Ramos (cell line): ENCODE results near the gene HABP2.

Experiments used
- in situ Hi-C: fragments of 300-500 bp; cut with MboI; formaldehyde crosslinking; loops from one replicate; pipeline ENCODE4 v1.14.3; 2022; ENCODE audit warnings: low sequenced_read_pairs; ENCODE audit not compliant: unreplicated experiment

Gene HABP2

DNA sequence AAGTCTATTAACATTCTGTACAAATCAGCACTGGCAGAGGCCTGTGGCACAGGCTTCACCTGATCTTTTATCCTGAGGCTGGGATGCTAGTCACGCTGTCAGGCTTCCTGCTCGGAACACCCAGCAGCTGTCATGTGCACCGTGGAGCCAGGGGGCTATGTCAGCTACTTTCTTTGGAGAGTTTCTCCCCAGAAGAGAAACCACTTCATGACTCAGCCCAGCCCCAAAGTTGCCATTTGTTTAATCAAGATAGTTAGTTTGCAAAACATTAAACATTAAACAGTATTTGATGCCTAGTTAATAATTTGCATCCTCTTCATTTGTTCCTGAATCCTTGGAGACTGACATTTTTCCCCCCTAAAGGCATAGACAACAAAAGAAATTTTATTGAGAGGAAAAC, at the start of gene HABP2:
Gene HABP2 (plus strand): TSS at position 353 of the 400 bp plus-strand sequence. CDS start 69 bp downstream, outside the sequence.
- in situ Hi-C loops, result no loop called here

DNA sequence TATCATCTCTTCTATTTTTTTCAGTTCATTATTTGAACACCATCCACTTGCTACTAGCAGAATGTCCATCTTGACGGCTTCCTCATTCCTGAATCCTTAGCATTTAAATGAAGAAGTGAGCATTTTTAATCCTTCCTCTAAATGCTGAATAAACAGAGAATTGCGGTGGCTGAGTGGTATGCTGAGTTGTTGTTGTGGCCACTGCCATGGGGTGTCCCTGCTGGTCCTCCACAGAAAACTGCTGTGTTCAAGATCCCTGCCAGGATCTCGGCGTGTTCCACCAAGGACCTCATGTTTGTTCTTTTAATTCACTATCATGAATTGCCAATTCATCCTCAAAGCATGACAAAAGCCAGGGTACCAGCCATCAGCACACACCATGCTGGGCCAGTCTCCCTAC, 48.9 kb upstream of the HABP2 start:
- in situ Hi-C loops, result no loop called here

GRCh38 chr10:113504423-113504822, 48.4 kb upstream of the HABP2 start:
- in situ Hi-C loops, result no loop called here

- in situ Hi-C loops, result no loop called here
Measured at GRCh38 chr10:113506476-113506875, 46.4 kb upstream of the HABP2 start.

GRCh38 chr10:113511419-113511818, 41.4 kb upstream of the HABP2 start:
- in situ Hi-C loops, result no loop called here

DNA sequence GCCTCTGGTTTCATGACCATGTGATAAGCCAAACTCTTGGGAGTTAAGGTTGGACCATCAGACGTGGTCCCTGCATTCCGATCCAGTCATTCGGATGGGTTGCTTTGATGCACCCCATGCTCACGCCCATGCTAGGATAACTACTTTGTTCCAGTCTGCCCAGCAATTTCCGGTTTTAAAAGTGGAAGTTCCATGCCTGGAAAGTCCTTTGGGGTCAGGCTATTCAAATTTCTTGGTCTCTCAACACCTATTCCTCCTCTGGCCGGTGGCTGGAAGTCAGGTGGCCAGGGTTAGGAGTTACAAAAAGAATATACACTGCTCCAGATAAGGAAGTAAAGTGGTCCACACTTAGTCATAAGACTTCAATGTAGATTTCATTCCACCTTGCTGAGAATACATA, 37.7 kb upstream of the HABP2 start:
- in situ Hi-C loops, result no loop called here

DNA sequence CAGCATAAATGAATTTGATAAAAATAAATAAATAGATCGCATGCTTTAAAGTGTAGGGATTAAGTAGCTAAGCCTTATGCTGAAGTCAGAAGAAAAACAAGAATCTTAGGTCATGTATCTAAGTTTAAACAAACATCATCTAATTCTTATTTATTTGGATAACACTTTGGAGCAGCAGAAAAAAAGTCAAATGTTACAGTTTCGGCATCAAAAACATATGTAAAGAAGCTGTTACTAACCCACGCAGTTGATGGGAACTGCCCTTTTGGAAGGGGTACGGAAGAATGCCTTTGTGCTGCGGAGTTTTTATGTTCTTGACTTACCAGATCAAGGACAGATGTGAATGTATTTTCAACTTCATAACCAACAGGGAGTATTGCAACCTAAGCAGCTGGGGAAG, 37.3 kb upstream of the HABP2 start:
- in situ Hi-C loops, result no loop called here

DNA sequence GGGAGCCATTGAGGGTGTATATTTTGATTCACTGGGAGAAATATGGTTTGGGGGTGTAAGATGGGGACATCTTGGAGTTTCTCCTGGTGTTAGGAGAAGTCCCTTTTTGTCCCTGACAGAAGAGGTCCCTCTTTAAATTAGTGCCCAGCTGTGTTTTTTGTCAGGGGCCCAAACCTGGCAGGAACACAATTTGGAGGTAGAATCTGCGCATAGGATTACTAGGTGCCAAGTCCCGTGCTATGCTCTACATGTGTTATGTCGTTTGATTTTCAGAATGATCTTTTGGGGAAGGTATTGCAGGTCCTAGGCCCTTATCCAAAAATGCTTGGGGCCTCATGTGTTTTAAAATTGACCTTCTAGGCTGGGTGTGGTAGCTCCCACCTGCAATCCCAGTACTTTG, 36.8 kb upstream of the HABP2 start:
- in situ Hi-C loops, result no loop called here

DNA sequence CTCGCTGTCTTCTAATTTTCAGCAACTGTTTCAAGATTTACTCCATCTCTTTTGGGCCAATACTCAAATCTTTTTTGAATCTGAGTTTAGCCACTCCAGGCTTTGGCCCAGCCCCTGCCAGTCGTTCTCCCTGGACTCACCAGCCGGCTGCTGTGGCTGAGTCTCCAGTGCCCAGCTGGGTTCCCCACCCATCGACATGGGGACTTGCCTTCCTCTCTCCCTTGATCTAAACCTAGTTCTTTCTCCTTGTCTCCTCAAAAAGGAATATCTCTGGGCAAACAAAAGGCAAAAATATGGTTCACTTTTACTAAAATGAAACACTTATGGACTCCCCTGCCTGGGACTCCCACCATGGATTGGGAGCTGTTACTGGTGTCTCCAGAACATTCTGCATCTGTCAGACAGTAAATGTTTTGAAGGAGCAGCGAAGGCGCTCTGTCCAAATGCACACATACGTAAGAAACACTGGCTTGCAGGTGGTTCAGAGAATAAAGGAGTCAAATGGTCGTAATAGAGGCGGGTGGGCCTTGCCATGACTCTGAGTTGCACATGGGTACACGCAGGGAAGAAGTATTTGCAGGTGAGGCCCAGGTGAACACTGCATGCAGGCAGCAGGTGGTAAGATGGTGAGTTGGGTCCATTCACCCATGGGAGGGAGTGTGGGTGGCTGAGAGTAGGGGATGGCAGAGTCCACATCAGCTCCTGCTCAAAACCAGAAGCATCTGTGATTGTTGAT, 35.5 kb upstream of the HABP2 start:
- in situ Hi-C loops, result no loop called here

- in situ Hi-C loops, result no loop called here
Measured at GRCh38 chr10:113517901-113518260, 35.0 kb upstream of the HABP2 start.

GRCh38 chr10:113518415-113518814, 34.4 kb upstream of the HABP2 start:
- in situ Hi-C loops, result no loop called here

DNA sequence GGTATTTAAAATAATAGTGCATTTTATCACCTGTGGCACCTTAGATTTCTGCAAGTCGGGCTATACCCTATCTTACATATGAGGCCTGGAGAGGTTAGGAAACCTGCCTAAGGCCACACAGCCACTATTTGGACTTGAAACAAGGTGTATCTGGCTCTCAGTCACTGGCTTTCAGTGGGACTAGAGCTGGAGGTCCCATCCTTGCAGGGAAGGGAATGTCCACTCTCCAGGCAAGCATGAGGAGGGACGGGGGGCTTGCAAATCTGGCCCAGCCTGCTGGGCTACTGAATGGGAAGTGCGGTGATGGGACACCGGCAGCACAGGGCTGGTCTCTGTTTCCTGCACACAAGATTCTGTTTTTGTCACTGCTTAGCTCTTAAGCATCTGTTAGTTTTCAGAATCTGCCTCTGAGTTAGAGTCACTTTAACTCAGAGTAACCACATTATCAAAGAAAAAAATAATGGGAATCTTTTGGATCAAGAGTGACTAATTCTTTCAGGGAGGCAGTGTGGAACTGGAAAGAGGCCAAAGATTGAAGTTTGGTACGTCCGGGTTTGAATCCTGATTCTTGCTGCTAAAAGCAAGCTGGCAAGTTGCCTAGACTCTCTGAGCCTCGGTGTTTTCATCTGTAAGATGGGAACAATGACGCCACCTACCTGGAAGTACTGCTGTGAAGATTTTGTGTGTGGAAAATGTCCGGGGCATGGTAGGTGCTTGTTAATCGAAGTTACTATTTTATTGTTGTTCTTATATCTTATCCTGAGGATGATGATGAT, 33.8 kb upstream of the HABP2 start:
- in situ Hi-C loops, result no loop called here

DNA sequence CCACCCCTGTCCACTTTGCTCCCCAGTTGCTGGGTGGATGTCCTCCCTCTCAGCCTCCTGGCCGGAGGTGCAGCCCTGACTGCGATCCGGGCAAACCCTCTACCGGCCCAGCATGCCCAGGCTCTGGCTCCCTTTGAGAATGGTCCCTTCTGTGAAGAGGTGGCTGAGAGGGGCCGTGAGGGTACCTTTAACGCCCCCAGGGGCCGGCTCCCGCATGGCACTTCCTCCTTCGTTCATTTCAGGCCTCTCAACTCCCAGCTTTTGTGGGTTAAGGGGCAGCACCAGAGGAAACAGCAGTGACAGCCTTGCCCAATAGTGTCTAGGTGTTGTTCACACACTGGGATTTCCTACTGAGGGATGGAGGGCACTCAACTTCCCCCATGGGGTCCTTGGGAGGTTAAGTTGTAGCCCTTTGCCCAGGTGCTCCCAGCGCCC, 33.2 kb upstream of the HABP2 start:
- in situ Hi-C loops, result no loop called here

DNA sequence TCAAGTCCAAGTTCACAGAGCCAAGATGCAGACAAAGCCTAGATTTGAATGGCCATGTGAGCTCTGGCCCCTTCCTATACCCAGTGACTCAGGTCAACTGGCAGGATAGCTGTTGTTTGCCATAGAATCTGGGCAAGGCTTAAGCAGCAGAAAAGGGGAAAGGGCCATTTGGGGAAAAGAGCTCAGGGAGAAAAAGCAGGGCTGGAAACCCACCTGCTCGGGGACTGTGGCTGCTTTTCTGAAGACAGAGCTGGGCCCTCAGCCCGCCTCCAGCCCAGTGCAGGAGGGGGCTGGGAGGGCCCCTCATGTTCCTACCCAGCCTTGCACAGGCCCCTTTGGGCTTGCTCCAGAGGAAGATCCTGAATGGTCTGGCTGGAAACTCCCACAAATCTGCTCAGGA, 32.6 kb upstream of the HABP2 start:
- in situ Hi-C loops, result no loop called here

GRCh38 chr10:113520690-113521474, 32.0 kb upstream of the HABP2 start:
- in situ Hi-C loops, result no loop called here

DNA sequence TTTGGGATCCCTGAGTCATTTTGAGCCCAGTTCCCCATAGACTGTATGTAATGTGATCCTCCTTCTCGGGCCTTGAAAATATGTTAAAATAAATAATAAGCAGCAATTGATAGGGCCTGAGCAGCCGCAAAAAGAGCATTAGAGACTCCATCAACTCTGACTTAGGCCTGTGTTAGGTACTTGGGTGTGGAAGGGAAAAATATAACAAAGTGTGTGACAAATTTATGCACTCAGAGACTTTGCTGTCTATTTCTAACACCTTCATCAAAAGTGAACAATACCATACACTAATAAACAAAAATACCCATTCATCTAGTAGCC, 31.4 kb upstream of the HABP2 start:
- in situ Hi-C loops, result no loop called here

- in situ Hi-C loops, result no loop called here
Measured at GRCh38 chr10:113522460-113522859, 30.4 kb upstream of the HABP2 start.

DNA sequence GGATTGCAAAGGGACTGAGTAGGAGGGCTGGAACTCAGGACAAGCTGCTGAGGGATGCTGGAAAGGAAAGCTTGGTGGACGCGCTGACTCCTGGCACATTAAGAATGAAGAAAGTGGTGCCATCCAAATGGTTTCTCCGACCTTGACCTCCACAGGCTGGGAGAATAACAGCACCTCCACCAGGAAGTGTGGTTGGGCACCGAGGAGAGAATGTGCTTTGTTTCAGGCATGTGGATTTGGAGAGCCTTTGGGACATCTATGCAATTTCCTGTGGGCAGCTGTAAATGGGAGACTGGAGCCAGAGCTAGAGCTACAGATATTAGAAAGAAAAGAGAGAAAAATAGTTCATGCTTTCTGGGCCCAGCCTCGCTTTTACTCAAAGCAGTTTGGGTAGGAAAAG, 29.8 kb upstream of the HABP2 start:
- in situ Hi-C loops, result no loop called here

DNA sequence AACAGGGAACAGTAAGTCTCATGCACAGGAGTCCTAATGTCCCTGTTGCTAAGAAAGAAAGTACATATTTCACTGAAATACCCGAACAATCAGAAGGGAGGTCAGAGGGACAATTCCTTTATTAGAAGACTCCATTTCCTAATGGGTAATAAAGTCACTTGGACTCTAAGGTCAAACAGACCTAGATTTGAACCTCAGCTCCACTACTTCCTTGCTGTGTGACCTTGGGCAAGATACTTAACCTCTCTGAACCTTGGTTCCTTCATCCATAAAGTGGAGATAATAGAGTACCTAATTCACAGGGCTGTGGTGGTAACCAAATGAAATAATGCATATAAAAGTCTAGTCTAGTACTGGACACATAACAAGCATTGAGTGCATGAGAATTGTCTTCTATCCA, 29.2 kb upstream of the HABP2 start:
- in situ Hi-C loops, result no loop called here

DNA sequence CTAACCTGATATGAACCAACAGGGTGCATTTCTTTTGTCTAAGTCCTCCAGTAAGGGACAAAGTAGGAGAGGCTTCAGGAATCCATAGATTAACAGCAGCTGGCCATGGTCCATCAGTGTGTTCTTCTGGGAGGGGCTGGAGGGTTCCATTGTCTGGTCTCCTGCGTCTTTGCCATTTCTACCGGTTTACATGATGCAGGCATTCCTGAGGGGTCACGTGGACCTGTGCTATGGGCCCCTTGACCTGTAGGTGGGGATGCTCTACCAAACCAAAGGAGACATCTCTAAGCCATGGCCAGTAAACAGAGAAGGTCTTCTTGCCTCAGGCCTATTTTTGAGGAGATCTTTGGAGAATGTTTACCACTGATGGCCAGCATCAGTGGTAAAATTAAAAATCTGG, 28.7 kb upstream of the HABP2 start:
- in situ Hi-C loops, result no loop called here
